ENCODE results near the gene CLSTN1.

DNA sequence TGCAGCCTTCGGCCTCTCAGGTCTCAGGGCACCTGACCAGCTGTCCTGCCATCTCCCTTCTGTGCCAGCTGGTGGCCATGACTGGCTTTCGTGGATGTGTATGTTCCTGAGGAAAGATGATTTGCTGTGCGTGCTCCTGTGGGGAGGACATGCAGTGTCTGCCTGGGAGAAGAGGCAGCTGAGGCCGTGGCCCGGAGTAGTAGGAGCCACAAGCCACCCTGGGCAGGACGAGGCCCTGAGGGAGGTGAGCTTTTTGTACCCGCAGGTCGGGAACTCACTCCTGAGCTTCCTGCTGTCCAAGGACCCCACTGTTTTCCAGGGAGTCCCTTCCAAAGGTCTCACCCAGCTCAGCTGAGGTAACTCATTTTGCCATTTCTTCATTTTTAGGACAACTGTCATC lies 113.7 kb downstream of the CLSTN1 start:
- TF ChIP-seq RNF2 (IDR thresholded peaks at IDR 0.05; ENCODE audit: borderline replicate concordance, low read depth, low read length, missing control alignments, poor library complexity, severe bottlenecking) (no peak), POLR2A (IDR thresholded peaks at IDR 0.05; ENCODE audit: control extremely low read depth in 1 of 2, low read depth in 2 of 2, low read length in 2 of 2) (no peak), CTCF (IDR thresholded peaks at IDR 0.05; ENCODE audit: control extremely low read depth in 1 of 3, insufficient read depth in 1 of 3, low read depth in 1 of 3, low read length in 3 of 3) (no peak), BACH1 (IDR thresholded peaks at IDR 0.05; ENCODE audit: low read length) (no peak), RXRA (IDR thresholded peaks at IDR 0.05; ENCODE audit: insufficient read depth, low read depth, low read length) (no peak), MAX (IDR thresholded peaks at IDR 0.05) (no peak), EZH2 (IDR thresholded peaks at IDR 0.05; ENCODE audit: low read depth, low read length, severe bottlenecking) (no peak), EGR1 (IDR thresholded peaks at IDR 0.05; ENCODE audit: borderline replicate concordance, low read depth, low read length) (no peak), E2F6 (IDR thresholded peaks at IDR 0.05) (no peak), SP2 (IDR thresholded peaks at IDR 0.05; ENCODE audit: low read length) (no peak), CBX8 (IDR thresholded peaks at IDR 0.05; ENCODE audit: borderline replicate concordance, low read depth, low read length) (no peak)

Measured in H1 (cell line).